Anterior cingulate cortex (tissue), 58 donors: ENCODE results near the gene DOK3.
"Not testable (repeated sequence)": the region's sequence is repeated elsewhere in the genome, so short reads cannot be mapped to it uniquely, and the experiment has no call there.

Experiments used
- DNase-seq, 58 donors: peaks; one replicate each; lab custom pipeline; 2025; lab: John Stamatoyannopoulos, UW

DOK3 gene

DNA sequence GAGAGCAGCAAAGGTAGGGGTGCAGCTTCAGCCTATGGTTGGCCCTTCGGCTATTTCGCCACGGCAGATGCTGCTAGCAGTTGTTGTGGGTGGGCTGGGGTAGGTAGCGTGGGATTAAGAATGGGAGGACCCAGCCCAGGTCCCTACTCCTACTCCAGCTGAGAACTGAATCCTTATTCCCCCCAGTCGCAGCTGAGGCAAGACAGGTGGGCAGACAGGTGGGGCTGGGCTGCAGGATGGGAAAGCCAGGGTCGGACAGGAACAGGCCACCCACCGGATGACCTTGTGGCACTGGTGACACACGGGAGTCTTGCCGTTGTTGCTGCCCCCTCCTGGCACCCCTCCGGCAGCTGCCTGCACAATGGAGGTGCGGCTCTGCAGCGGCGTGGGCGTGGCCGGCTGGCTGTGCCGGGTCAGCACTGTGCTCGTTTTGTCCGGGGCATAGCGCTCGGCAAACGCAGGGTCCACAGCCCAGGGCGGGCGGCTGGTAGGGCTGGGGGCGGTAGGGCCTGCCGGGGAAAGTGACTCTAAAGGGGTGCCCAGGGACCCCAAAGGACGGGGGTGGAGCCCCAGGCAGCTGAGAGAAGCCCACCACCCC lies 20.4 kb downstream of the DOK3 start:
- no peak for DNase-seq

DNA sequence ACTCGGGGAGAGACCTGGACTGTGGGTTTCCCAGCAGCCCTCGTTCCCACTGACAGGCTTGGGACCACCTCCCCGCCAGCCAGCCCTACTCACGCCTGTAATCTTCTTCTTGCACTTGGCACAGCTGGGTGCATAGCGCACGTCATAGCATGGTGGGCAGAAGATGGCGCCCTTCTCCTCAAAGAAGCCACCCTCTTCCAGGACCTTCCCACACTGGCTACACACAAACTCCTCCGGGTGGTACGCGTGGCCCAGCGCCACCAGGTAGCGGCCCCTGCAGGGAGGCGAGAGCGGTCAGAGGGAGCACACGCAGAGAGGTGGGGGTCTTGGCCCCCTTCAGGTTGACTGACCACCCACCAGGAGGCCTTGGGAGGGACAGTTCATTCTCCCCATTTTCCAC lies 21.7 kb downstream of the DOK3 start:
- DNase-seq, result no peak

DNA sequence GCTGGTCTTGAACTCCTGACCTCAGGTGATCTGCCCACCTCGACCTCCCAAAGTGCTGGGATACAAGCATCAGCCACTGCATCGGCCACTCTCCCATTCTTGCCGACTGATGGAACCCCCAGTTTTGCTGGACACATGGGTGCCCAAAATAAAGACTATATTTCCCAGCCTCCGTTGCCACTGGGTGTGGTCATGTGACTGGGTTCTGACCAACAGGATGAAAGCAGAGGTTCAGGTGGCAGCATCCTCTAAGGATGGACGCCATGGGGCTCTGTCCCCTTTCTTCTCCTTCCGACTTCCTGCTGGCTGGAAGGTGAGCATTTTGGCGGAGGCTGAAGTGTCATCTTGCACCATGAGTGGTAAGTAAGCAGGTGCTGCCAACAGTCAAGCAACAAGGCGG lies 22.5 kb downstream of the DOK3 start:
- no peak for DNase-seq

DNA sequence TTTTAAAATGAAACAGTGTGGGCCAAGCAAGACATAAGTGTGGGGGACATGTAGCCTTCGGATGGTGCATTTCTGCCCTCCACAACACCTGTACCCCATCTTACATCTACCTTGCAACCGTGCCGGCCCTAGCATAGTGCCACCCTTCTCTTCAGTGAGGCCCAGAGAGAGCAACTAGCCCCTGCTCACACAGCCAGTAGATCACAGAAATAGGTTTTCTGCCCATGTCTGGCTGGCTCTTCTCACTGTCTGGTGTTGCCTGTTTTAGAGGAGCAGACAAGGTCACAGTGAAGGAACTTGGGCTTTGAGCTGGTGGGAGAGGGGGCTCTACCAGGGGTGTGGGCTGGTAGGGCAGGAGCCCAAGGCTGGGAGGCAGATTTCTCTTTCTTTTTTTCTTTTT lies 23.4 kb downstream of the DOK3 start:
- no peak for DNase-seq

DNA sequence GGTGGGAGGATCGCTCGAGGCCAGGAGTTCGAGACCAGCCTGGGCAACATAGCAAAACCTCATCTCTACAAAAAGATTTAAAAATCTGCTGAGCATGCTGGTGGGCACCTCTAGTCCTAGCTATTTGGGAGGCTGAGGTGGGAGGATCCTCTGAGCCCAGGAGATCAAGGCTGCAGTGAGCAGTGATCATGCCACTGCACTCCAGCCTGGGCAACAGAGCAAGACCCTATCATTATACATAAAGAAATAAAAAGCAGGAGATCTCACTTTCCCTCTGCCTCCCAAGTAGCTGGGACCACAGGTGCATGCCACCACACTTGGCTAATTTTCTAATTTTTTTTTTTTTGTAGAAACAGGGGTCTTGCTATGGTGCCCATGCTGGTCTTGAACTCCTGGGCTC lies 23.9 kb downstream of the DOK3 start:
- DNase-seq, result not testable (repeated sequence)

DNA sequence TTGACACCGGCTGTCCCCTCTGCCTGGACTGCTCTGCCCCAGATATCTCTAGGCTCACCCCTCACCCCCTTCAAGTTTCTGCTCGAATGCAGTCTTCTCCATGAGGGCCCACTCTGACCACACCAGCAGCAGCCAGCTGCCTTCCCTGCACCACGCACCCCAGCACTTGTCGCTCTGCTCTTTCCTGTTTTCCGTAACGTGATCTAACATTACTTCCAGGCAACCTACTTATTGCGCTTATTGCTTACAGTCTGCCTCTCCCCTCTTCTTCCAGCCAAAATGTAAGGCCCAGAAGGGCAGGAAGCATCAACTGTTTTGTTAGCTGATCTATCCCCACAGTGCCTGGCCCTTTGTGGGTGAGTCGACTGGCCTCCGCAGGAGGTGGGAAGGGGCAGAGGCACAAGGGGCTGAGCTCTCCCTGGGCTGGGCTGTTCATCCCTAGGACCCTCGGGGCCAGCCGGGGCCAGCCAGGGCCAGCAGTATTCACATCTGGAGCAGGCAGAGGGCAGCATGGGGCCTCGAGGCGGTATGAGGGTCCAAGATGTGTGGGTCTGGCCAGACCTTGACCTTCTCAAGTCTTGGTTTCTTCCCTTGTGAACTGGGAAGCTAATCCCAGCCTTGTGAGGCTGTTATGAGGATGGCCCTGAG lies 24.6 kb downstream of the DOK3 start:
- DNase-seq, result no peak

DNA sequence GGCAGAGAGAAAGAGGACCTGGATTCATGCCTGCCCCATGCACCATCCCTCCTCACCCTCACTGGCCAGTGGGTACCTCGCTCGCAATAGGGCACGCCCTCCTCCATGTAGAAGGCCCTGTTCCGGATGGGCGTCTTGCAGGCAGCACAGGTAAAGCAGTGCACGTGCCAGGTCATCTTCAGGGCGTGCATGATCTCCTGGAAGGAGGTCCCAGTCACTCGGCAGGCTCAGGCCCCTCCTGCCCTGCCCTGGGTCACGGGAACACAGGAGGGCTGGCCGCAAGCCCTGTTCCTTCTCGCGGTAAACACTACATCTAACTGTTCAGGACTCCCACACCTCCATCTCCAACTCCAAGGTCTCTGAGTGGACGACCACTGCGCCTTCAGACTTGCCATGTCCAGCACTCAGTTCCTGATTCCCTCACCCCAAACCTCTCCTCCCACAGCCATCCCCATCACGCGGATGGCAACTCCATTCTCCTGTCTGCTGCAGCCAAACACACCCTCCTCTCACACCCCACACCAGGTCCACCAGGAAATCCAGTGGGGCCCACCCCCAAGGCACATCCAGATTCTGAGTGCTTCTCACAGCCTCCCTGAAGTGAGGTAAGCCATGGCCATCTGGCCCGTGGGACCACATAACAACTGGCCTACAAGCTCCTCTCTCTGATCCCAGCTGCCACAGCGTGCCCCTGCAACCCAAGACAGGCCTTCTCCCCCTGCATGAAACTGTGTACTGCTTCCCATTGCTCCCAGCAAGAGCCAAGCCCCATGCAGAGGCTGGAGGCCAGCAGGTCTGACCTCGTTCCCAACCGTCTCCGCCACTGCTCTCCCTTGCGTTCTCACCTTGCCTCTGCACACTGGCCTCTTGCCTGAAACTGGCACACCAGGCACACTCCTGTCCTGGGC lies 25.4 kb downstream of the DOK3 start:
- no peak for DNase-seq

DNA sequence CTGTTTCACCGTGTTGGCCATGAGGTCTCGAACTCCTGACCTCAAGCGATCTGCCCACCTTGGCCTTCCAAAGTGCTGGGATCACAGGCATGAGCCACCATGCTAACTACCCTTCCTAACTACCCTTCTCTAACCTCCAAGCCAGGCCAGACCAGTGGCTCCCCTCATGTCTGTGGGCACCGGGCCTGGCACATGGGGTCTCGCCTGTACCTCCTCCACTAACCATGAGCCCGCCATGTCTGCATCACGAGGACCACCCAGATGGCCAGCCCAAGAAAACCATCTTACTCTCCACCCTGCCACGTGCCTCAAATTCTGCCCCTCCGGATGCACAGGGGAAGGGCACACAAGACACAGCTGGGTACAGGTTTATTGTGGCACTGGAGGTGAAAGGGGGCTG lies 26.6 kb downstream of the DOK3 start:
- no peak for DNase-seq

DNA sequence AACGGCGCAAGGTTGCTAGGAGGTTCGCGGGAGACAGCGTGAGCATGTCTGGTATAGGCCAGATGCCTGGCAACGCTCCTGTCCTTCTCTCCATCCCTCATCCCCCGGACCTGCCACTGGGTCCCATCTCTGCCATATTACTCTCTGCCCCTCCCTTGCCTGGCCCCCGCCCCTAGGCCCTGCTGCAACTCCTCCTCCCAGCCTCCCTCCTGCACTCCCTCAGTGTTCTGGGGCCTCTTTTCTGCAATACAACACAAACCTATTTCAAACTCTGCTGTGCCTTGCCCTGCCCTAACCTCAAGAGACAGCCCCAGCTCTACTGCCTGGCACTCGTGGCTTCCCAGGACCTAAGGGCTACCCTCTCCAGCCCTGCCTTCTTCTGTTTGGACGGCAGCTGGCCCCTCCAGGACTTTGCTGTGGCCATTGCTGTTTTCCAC lies 27.2 kb downstream of the DOK3 start:
- DNase-seq, result no peak

DNA sequence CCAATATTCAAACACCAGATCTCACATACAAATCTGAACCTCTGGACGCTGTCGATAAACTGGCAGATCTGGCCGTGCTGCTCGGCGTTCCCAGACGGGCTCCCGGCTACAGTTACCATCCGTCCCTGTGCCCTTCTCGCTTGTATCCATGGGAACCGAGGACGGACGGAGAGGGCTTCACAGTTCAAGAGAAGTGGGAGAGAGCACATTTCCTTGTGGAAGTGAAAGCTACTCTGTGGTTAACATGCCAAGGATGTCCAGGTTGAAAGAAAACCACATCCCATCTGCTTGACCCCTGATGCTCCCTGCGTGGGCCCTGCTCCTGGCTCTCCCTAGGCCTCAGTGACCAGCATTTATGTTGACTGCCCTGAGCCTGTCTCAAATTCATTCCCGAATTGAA lies 29.9 kb downstream of the DOK3 start:
- peak in 1 of 58 donors; percentile 23 for DNase-seq

DNA sequence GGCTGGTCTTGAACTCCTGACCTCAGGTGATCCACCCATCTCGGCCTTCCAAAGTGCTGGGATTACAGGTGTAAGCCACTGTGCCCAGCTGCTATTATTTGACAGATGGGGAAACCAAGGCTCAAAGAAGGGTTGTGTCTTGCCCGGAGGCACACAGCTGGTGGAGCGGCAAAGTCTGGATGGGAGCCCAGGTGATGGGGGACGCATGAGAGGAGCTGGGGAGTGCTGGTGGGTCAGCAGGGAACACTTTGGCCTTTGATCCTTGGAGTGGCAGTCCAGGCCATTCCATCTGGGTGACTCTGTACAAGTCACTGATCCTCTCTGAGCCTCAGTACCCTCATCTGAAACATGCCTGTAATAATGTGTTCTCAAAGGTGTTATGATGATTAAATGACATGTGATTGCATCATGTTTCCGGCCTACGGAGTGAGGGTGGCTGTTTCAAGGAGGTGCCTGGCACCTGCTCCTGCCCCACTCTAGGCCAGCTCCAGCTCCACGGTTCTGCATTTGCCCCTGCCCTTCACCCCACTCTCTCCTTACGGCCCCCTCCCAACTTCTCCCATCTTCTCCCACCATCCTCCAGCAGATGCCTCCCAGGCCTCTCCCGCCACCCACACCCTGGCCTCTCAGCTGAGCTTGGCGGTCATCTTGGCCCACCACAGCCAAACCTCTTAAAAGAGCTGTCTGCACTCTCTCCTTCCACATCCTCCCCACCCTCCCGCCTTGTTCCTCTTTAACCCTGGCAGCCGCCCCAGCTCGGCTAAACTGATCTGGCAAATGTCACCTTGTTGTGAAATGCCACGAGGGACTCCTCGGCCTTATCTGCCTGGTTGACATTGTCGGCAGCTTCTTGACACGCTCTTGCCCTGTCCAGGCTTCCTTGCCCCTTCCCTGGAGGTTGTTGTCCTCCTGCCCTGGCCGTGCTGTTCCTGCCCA lies 30.6 kb downstream of the DOK3 start:
- peak in 10 of 58 donors; percentile 10 to 42 (median 16) for DNase-seq

DNA sequence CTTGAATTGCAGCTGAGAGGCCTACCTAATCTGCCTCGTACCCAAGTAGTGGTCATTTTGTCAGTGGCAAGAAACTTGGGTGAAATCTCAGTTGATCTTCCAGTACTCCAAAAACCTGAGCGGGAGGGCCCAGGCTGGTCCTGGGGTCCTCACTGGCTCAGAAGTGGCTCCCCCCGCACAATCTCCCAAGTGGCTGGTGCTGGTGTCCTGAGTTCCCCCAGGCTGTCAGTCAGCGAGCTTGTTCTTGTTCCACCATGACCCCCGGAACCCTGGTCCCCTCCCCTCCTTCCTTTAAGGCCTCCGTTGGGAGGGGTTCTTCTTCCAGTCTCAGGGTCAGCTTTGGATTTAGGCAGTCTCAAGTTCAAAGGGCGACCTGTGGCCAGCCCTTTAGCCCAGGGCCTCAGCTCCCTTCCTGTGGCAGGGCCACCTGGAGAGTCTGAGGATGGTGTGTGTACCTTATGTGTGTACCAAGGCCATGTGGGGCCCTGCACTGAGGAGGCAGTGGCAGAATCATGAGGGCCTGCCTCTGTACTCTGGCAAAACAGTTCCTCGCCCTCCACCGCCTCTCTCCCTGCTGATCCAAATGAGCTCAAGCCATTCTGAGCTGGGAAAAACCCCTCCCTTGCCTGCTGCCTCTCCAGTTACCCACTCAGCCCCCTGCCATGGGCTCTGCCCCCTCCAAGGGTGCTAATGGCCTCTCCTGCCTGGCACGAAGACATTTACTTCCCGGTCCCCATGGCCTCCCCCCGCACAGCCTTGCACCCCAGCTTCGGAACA lies 31.7 kb downstream of the DOK3 start:
- no peak for DNase-seq

DNA sequence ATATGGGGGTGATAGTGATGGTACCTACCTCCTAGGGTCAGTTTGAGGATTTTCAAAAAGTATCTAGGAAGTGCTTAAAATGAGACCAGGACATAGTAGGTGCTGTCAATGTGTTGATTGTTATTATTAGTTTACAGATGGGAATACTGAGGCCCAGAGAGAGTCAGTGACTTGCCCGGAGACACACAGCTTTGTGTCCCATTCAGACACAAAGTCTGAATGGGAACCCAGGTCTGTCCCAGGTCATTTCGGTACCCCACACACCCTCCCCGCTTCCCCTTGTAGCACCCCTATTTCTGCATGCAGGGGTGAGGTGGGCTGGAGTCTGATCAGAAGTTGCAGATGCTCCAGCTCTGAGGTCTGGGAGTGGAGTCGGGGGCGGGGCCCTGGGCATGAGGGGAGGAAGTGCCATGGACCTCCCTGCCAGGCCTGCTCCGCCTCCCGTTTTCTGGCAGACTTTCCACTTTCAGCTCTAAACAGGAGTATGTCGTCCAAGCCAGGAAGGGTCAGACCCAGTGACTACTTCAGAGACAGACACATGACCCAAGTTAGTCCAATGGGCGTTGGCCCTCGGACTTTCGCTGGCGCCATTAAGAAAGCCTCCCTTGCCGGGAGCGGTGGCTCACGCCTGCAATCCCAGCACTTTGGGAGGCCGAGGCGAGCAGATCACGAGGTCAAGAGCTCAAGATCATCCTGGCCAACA lies 32.9 kb downstream of the DOK3 start:
- no peak for DNase-seq

DNA sequence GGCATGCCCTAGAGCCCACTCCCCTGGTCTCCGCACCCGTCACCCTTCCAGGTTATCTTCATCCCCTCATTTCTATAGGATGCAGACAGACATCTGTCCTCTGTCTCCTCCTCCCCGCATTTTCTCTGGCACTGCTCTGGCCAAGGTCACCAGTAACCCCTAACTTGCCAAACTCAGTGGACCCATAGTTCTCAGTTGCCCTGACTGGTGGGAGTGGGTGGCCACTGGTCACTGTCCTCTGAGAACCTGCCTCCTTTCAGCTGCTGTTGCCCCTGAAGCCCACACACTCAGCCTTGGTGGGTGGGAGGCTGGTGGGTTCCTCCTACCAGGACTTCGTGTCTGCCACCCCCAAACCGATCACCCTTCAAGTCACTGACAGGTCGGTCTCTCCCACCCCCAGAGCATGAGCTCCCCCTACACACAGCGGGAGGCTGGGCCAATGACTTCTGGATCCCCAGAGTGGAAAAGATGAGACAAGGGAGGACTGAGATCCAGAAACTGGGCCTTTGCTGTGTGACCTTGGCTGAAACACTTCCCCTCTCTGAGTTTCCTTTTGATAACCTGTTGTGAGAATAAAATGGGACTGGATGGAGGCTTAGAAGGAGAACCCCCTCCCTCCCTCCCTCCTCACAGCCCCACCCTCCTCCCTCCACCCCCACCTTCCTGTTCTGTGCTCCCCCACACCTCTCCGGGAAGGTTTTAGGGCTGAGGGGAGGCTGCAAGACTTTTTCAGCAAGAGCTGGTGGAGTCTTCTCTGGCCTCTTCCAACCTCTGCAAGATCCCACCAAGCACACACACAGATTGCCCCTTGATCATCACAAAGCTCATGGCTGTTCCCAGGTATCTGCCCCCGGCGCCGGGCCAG lies 33.8 kb downstream of the DOK3 start:
- DNase-seq, result no peak

DNA sequence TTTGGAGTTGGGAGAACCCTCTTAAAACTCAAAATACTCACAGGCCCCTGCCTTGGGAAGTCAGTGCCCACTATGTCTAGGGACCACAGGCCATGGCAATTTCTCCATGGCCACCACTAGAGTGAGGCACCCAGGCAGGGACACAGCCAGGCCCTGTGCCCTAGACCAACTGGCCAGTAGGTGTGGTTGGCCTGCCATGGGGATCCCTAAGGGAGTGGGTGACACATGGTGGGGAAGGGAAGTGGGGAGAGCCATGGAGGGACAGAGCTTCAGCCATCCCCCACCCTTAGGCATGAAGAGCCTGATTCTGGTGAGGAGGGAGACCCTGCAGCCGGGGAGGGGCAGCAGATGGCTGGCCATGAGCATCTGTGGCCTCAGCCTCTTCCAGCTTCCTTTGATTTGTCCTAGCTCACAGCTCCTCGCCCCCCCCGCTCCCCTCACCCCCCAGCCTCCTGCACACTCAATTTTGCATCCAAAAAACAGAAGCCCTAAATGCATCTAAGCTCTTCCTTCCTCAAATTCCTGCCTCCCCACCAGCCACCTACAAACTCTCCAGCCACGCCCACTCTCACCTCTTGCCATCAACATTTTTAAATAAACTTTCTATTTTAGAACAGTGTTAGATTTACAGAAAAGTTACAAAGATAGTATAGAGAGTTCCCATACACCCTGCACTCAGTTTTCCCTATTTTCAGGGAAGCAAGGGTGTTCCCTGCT lies 34.6 kb downstream of the DOK3 start:
- DNase-seq, result no peak

DNA sequence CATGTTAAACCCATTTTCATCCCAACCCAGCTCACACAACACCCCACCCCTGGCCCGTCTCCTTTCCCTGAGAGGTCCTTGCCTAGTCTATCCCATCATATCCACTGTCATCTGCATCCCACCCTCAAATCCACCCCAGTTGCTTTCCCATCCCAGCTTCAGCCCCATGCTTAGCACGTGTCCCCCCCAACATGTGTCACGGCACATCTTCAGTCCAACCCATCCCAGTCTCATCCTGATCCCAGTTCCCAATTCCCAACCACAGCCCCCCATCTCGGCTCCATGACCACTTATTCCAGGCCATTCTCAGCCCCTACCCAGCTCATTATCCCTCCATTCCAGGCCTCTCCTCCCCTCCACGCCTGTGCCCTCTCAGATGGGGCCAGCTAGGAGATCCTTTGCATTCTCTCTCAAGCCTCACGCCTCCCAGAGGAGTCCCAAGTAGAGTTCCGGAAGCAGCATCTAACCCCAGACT lies 35.6 kb downstream of the DOK3 start:
- DNase-seq, result no peak

DNA sequence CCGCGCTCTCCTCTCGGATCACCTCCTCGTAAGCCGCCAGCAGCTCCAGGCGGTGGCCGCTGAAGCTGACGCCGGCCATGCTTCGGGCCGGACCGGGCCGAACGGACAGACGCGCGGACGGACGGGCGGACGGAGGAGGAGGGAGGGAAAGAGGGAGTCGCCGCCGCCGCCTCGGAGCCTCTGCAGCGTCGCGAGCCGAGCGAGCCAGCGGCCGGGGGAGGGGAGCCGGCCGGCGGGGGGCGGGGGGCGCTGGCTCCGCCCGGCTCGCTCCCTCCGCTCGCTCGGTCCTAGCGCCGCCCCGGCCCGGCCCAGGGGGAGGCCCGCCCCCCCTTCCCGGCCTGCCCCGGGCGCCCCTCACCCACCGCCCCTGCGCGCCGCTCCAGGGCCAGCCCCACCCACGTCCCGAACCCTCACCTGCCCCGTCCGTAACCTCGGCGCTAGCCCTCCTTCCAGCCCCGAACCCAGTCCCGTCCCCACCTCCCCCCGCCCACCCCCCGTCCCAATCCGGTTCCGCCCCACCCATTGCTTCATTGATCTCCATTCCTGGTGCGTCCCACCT lies 36.1 kb downstream of the DOK3 start, which contains the start of gene DBN1:
DBN1 (minus strand) TSS at position 192 of the 559 bp plus-strand sequence; CDS start at position 79, 113 bp downstream.
- peak in 21 of 58 donors; percentile 12 to 53 (median 31) for DNase-seq
